GM11168 (cell line): ENCODE data around the gene PPP2R2D.
"Not testable (repeated sequence)": the region's sequence is repeated elsewhere in the genome, so short reads cannot be mapped to it uniquely, and the experiment has no call there.

Experiments used
- in situ Hi-C: fragments of 300-500 bp; cut with MboI; formaldehyde crosslinking; loops from one replicate; pipeline ENCODE4 v1.12.0; 2022; ENCODE audit warnings: low sequenced_read_pairs; ENCODE audit not compliant: unreplicated experiment

Gene PPP2R2D

GRCh38 chr10:131983780-131984179, 83.0 kb downstream of the PPP2R2D start:
- in situ Hi-C loops, result no loop called here

GRCh38 chr10:131986851-131987250, 86.0 kb downstream of the PPP2R2D start:
- in situ Hi-C loops, result not testable (repeated sequence)

- in situ Hi-C loops, result not testable (repeated sequence)
Observed at GRCh38 chr10:131987301-131987700, 86.5 kb downstream of the PPP2R2D start.

- in situ Hi-C loops, result not testable (repeated sequence)
Observed at GRCh38 chr10:131987786-131988185, 87.0 kb downstream of the PPP2R2D start.

GRCh38 chr10:131991726-131992125, 90.9 kb downstream of the PPP2R2D start:
- in situ Hi-C loops, result no loop called here

GRCh38 chr10:131993275-131993674, 92.5 kb downstream of the PPP2R2D start:
- in situ Hi-C loops, result no loop called here

GRCh38 chr10:131994435-131994834, 93.6 kb downstream of the PPP2R2D start:
- in situ Hi-C loops, result no loop called here

- in situ Hi-C loops, result no loop called here
Observed at GRCh38 chr10:131996466-131997365, 95.9 kb downstream of the PPP2R2D start.

- in situ Hi-C loops, result no loop called here
Observed at GRCh38 chr10:131997366-131998049, 96.7 kb downstream of the PPP2R2D start.

- in situ Hi-C loops, result no loop called here
Observed at GRCh38 chr10:131998050-131998844, 97.4 kb downstream of the PPP2R2D start.

- in situ Hi-C loops, result no loop called here
Observed at GRCh38 chr10:131998845-131999681, 98.3 kb downstream of the PPP2R2D start.

GRCh38 chr10:132001238-132001972, 100.6 kb downstream of the PPP2R2D start:
- in situ Hi-C loops, result no loop called here

- in situ Hi-C loops, result no loop called here
Observed at GRCh38 chr10:132002004-132002403, 101.2 kb downstream of the PPP2R2D start.

GRCh38 chr10:132003282-132003924, 102.6 kb downstream of the PPP2R2D start:
- in situ Hi-C loops, result no loop called here

GRCh38 chr10:132004052-132004451, 103.2 kb downstream of the PPP2R2D start:
- in situ Hi-C loops, result no loop called here

GRCh38 chr10:132005147-132005546, 104.3 kb downstream of the PPP2R2D start:
- in situ Hi-C loops, result no loop called here

- in situ Hi-C loops, result no loop called here
Observed at GRCh38 chr10:132006966-132007365, 106.2 kb downstream of the PPP2R2D start.

- in situ Hi-C loops, result no loop called here
Observed at GRCh38 chr10:132007681-132008080, 106.9 kb downstream of the PPP2R2D start.
